AG08396 (cell line): ENCODE measurements around the gene DEK.

ENCODE experiments used
- DNase-seq: peaks from one replicate; pipeline ENCODE4 v3.0.0; 2012; ENCODE audit warnings: low spot score, mixed read lengths

Gene DEK

DNA sequence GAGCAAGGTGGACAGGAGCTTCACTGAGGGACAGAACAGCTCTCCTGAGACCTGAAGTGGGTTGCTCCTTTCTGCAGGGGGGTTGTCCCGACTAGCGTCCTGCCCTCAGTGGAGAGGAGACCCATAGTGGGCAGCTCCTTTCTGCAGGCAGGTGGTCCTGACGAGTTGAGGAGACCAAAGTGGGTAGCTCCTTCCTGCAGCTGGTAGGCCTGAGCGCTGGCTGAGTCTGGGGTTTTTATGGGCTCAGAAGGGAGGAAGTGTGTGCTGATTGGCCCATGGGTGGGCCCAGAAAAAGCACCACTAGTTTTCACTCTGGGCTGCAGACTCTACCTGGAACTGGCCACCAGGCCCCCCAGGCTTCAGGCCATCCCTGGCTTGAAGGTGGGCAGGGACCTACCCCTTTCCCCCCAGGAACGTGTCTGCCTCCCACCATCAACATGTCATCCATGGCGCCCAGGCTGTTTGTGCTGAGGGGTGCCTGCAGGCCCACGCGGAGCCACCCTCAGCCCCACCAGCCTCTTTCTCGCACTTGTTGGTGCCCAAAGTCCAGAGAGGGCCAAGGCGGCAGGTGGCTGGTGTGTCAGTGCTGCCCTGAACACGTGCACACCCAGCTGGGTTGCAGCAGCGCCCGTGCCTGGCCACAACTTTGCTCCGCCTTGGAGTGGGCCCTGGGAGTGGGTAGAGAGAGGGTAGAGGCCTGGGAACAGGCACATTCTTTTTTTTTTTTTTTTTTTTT, 1.6 kb upstream of the DEK start:
- no peak for DNase-seq

DNA sequence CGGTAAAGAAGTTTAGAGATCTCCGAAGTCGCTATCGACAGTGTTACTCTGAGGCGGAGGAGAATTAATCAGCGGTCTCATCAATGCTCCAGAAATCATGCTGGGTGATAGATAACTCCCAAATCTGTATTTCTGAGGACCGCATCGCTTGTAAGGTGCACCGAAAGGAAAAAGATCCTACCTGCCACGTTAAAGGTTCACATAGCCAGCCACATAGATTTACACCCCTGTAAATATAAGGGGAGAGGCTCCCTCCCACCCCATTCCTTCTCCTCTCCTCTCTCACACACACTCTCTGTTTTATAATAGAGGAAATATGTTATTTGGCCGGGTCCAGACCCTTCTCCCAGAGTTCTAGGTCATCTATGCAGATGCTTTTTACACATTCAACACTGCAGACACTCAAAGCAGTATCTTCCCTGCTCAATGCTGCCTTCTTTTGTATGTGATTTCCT, 620 bp upstream of the DEK start:
- no peak for DNase-seq

DNA sequence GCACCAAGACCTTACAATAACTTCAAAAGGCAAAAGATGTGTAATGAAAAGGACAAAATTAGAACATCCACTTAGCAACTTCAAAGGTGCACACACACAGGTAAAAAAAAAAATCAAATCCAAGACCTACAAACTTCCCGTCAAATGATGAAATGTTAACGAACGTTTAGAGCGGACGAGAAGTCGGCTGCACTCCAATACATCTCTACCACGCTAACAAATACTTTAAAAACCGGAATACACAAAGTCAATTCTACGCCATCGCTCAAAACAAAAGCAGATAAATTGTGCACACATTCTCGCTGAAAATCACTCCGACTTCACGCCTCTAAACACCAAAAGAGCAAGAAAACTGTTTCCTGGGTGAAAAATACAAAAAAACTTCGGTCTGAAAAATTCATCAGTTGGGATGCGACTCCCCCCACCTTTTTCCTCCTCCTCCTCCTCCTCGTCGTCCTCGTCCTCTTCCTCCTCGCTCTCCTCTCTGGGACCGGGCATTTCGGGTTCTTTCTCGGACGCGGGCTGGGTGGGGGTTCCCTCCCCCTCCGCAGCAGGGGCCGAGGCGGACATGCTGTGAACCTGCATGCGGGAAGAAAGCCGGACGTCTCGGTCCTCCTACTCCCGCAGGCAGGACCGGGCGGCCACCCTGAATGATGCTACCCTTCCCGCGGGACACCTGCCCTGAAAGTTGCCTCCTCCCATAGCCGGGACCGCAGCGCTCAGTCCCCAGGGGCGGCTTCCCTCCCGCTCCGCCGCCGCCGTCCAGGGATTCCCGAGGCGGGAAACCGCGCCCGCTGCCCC, 712 bp downstream of the DEK start:
- no peak for DNase-seq

DNA sequence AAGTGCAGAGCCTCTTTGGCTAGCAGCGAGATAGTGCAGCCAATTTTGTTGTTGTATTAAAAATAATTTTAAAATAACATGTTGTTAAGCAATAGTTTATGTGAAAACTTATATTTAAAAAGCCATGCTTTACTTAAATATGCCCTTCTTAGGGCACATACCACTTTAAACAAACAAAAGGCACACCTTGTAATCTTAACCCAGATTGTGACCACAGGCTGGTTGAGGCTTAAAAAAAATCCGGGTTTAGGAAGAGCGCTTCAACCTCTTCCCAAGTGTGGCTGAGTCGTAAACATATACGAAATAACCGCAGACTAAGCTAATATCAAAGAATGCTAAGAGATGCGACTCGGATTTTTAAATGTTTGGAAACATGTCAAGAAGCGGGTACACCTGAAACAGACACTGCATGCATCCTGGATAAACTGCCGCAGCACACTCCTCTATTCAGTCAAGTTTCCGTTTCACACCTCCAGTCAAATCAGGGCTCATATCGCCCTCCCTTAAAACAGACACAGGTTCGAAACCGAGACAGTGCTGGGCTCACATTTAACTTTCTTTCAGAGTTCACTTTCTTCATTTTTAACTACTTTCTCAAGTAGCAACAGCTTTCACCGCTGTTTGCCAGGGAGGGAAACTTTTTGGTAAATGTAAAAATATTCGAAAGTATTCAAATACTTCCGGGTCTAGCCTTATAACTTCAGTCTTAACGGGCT, 1.5 kb downstream of the DEK start:
- no peak for DNase-seq

DNA sequence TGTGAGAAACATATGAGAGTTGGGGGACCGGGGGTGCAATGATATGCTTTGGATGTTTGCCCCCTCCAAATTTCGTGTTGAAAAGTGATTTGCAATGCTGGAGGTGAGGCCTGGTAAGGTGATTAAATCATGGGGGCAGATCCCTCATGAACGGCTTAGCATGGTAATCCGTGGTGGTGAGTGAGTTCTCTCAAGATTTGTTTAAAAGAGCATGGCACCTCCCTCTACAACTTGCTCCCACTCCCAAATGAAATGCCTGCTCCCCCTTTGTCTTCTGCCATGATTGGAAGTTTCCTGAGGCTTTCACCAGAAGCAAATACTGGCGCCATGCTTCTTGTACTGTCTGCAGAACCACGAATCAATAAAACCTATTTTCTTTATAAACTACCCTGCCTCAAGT, 2.5 kb downstream of the DEK start:
- DNase-seq = no peak

DNA sequence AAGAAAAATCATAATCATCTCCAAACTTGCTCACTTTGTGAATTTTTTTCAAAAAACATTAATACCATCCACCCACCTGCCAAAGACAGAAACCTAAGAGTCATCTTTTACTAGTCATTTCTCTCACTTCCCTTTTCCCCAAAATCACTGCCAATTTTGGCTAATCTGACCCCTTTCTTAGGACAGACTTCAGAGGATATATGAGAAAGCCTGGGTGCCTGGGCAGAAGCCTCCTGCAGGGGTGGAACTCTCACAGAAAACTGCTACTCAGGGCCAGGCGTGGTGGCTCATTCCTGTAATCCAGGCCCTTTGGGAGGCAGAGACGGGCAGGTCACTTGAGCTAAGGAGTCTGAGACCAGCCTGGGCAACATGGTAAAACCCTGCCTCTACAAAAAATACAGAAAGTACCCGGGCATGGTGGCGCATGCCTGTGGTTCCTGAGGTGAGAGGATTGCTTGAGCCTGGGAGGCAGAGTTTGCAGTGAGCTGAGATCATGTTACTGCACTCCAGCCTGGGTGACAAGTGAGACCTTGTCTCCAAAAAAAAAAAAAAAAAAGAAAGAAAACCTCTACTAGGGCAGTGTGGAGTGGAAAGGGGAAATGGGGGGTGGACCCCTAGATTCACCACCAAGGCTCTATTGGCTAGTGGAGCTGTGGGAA, 3.8 kb downstream of the DEK start:
- no peak for DNase-seq

DNA sequence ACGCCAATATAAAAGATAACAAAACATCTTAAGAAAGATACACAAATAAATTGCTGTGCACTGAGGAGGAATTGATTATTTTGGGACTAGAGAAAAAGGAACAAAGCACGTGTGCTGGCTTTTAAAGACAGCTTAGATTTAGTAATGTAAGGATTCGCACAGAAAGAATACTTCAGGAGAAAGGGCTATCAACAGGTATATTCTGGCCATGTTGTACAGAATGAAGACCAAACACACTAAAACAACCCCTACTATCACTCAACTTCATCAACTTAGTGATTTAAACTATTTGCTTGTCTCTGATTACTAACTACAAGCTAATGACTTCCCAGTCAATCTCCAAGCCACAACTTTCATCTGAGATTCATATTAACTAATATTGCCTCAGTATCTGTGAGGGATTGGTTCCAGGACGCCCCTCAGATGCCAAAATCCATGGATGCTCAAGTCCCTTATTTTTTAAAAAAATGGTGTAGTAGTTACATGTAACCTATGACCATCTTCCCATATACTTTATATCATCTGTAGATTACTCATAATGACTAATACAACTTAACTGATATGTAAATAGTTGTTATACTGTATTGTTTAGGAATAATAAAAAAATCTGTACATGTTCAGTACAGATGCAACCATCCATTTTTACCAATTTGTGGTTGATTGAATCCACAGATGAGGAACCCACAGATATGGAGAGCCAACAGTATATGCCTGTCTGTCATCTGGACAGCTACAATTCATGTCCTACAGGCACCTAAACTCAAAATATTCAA, 4.5 kb downstream of the DEK start:
- no peak for DNase-seq

DNA sequence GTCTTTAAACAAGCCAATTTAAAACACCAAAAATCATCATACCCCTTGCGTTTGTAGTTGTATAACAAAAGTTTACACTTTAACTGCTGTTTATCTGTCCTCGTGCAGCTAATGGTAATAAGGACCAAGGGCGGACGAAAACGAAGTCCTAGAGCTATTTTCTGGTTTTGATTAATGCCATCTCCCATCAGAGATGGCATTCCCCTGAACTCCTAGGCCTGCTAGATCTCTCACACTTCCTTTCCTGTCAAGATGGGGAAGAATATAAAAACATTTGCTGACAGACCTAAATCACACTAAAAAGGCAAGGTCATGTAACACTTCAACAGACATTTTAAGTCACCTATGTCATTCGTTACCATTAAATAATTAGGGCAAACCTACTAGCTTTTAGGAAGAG, 9.5 kb downstream of the DEK start:
- DNase-seq = no peak

DNA sequence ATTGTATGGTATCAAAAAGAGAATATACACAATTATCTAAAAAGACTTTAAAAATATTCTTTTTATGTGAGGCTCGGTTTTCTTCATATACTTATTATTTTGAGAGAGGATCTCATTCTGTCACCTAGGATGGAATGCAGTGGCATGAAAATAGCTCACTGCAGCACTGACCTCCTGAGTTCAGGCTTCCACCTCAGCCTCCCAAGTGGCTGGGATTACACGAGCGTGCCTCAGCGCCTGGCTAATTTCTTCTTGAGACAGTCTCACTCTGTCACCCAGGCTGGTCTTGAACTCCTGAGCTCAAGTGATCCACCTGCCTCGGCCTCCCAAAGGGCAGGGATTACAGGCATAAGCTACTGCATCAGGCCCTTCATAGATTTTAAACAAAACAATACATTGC, 10.7 kb downstream of the DEK start:
- no peak for DNase-seq

DNA sequence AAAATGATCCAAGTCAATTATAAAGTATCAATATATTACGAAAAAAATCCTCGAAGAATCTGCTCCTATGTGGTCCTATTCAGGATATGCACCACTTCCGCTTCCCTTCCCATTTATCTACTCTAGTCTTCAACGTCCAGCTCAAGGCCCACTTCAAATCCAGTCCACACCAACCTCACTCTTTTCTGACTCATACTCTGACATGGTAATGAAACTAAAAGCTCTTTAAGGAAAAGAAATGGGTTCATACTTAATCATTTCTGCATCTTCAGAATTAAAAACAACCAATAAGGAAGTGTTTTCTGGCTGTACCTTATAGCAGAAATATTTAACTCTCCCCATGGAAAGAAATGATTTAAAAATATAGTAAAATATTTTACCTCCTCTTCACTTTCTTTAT, 15.1 kb downstream of the DEK start:
- no peak for DNase-seq

DNA sequence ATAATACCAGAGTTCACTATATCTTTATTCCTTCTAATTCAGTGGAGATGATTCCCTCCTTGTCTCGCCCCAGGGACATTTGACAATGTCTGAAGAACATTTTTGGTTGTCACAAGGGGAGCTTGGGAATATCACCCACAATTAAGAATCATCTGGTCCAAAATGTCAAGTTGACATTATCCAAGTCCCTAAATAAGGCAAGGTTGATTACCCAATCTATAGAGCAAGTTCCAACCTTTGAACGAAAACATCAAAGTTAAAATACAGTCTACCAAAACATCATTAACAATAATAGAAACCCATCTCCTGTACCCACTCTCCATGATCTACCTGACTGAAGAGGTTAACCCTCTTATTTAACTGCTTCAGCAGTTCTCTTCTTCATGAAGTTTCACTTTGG, 15.6 kb downstream of the DEK start:
- DNase-seq = no peak

DNA sequence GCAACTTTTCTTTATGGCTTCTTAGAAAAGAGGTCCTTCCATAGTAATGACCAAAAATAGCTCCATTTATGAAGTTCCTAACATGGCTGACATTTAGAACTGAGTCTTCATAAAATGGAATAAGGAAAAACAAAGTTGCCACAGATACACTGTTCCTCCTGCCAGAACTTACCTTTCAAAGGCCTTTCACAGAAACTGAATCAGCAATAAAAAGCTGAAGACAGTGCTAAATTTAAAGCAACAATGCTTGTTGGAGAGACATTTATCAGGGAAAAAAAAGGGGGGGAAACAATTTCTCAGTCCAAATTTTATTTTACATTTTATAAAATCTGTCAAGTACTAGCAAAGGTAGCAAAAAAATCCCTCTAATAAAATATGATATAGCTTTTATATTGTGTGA, 17.3 kb downstream of the DEK start:
- no peak for DNase-seq

DNA sequence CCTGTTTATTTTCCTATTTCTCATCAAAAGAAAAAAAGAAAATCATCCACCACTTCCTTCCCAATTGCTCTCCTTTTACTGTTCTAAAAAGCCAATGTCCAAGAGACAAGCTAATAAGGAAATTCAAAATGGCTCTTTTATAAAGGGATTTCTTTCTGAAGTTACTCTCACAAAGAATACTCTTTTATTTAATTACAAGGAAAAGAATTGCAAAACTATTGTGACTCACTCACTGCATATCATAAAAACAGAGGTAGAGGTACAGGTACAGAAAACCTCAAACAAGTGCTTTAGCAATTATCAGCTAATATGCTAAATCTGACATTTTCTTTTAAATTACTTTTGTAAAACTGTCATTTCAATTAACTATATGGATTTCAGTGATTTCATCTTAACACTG, 18.1 kb downstream of the DEK start:
- DNase-seq = no peak

DNA sequence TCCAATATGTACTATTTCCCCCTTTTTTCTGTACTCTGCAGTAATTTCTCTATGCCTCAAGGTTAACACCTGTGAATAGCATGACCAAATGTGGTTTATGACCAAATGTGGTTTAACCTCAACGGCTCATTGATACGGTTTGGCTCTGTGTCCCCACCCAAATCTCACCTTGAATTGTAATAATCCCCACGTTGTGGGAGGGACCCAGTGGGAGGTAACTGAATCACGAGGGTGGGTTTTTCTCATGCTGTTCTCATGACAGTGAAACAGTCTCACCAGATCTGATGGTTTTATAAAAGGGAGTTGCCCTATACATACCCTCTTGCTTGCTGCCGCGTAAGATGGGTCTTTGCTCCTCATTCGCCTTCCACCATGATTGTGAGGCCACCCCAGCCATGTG, 18.7 kb downstream of the DEK start:
- DNase-seq = no peak

DNA sequence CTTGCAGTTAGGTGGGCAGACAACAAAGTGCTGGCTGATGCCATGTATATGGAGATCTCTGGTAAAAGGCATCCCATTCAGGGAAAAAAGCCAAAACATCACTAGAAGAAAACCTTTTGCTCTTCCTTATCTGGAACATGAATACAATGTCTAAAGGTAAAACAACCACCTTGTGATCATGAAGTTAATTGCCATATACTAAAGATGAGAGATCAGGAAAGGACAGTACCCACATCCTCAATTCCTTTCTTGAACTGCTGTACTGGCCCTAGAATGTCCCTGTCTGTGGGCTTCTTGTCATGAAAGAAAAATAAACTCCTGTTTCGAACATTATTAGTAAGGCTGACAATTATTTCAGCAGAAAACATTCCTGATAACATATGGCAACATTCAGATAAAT, 19.3 kb downstream of the DEK start:
- no peak for DNase-seq

DNA sequence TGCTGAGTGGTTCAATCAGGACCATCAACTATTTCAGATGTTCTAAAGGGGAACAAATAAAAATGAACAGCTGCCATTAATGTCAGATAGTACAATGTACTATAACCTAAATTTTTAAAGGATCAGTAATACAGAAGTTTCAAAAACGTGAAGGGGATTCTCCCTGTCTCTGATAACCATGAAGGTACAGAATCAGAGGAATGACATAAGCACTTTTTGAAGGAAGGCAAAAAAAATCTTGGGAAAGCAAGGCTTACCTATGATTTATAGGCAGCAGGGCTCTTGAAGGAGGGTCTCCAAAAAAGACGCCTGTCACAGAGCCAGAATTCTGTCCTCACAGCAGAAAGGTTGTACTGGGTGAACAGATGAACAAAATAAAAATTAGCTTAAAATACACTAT, 20.1 kb downstream of the DEK start:
- DNase-seq = no peak

DNA sequence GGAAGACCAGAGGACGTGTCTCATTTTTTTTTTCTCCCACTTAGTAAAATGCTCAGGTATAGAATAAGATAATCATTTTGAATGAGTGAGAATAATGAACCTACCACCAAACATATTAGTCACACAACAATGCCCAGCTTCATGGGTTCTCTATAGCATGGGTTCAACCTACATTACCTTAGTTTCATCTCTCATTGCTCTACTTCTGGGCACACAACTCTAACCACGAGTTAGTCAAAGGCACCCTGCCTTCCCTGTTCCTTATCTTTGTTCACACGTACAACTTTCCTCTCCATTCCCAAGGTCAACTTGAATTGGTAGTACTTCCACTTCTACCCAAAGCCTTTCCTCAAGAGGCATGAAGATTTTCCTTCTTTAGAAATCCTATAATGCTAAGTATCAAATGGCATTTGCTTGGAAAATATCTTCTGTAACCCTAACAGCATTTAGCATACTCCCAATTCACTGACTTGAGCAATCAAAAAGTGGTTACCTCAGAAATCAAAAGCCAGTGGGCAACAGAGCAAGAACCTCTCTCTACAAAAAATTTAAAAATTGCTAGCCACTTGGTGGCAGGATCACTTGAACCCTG, 20.9 kb downstream of the DEK start:
- DNase-seq = no peak

DNA sequence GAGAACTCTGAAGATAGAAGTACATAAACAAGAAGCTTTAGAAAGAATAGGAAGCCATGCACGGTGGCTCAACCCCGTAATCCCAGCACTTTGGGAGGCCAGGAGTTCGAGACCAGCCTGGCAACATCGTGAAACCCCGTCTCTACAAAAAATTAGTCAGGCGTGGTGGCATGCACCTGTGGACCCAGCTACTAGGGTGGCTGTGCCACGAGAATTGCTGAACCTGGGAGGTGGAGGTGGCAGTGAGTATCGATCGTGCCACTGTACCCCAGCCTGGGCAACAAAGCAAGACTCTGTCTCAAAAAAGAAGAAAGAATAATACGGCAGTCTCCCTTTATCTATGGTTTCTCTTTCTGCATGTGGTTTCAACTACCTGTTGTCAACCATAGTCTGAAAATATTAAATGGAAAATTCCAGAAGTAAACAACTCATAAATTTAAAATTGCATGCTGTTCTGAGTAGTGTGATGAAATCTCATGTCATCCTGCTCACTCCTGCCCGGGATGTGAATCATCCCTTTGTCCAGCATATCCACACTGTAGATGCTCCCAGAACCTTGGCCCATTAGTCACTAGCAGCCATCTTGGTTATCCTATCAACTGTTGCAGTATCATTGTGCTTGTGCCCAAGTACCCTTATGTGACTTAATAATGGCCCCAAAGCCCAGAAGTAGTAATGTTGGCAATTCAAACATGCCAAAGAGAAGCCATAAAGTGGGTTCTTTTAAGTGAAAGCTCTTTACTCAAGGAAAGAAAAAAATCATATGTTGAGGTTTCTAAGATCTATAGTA, 22.1 kb downstream of the DEK start:
- DNase-seq = peak; percentile 32

DNA sequence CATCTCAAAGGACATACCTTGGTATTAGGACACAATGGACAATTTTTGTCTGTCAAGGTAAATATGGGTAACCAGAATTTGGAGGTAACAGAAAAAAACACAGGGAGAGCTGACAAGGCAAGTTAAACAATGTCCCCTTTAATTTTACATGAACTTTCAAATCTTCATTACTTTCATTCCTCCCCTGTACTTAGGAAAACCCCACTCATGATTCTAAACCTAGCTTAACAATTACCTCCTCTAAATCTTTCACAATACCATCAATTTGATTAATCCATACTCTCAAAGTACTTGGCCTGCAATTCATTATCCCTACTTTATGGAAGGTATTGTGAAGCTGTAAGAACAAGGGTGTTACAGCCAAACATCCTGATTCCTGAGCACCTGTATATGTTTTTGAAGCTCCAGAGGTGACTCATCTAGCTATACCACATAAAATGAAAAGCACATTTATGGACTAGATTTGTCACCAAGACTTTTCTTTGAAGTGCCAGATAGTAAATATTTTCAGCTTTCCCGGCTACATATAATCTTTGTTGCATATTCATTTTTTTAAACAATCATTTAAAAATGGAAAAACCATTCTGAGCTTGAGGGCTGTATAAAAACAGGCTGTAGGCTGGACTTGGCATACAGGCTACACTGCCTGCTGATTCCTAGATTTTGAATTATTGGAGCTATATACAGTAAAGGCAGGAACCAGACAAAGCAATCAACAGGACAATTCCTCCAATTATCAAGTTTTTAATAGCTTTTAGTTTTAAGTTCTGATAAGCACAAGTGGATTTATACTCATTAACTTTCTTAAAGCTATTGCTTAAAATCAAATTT, 22.9 kb downstream of the DEK start:
- DNase-seq = no peak

DNA sequence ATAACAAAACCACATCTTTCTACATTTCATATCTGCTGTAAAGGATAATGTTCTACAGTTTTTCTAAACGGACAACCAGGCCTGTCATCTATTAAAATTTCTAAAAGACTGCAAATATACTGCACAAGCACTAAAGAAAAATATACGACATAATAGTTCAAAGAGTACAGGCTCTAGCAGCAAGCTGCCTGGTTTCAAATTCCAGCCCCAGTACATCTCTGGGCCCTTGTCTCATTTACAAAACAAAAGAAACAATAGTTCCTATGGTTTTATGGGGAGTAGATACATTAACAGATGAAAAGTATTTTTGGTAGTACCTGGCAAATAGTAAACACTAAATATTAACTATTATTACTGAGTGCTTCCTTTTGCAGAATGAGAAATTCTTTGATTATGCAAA, 24.1 kb downstream of the DEK start:
- no peak for DNase-seq
